Fibroblast of peridontal ligament (primary cell): ENCODE data around the gene CA4.

Experiments
- DNase-seq: peaks from one replicate; pipeline ENCODE4 v3.0.0-alpha.2; 2010; ENCODE audit errors: extremely low read depth

Gene CA4

GRCh38 chr17:60155427-60155814 lies 5.6 kb downstream of the CA4 start:
- no peak for DNase-seq

- DNase-seq: no peak
These were observed 6.0 kb downstream of the CA4 start for GRCh38 chr17:60155815-60156214.

GRCh38 chr17:60156746-60157145 lies 7.0 kb downstream of the CA4 start:
- DNase-seq: no peak

- no peak for DNase-seq
These were observed 7.8 kb downstream of the CA4 start for GRCh38 chr17:60157487-60158040.

- no peak for DNase-seq
These were observed 9.1 kb downstream of the CA4 start for GRCh38 chr17:60158751-60159478.

GRCh38 chr17:60159479-60159866 lies 9.7 kb downstream of the CA4 start:
- no peak for DNase-seq

- no peak for DNase-seq
These were observed 11.2 kb downstream of the CA4 start for GRCh38 chr17:60160829-60161501.

GRCh38 chr17:60161598-60162330 lies 12.0 kb downstream of the CA4 start:
- no peak for DNase-seq

GRCh38 chr17:60163108-60163784 lies 13.5 kb downstream of the CA4 start:
- no peak for DNase-seq

- DNase-seq: no peak
These were observed 14.4 kb downstream of the CA4 start for GRCh38 chr17:60164164-60164563.

GRCh38 chr17:60164697-60165096 lies 14.9 kb downstream of the CA4 start:
- no peak for DNase-seq

- DNase-seq: no peak
These were observed 15.4 kb downstream of the CA4 start for GRCh38 chr17:60165223-60165622.

- no peak for DNase-seq
These were observed 16.2 kb downstream of the CA4 start for GRCh38 chr17:60165971-60166370.

- DNase-seq: no peak
These were observed 17.4 kb downstream of the CA4 start for GRCh38 chr17:60167065-60167741.

- DNase-seq: no peak
These were observed 18.9 kb downstream of the CA4 start for GRCh38 chr17:60168654-60169053.

- DNase-seq: peak; percentile 84
These were observed 20.4 kb downstream of the CA4 start for GRCh38 chr17:60169921-60170817.

- peak; percentile 33 for DNase-seq
These were observed 21.3 kb downstream of the CA4 start for GRCh38 chr17:60170835-60171752.

GRCh38 chr17:60171753-60172079 lies 21.9 kb downstream of the CA4 start:
- DNase-seq: no peak

GRCh38 chr17:60173304-60173819 lies 23.6 kb downstream of the CA4 start:
- peak; percentile 53 for DNase-seq
